Esophagus mucosa (tissue), 1 donor: ENCODE measurements around the gene ERG. TPM values are rescaled to one million over a fixed set of nuclear protein-coding genes. Genes with fewer than 3 reads are reported as not detected.

Experiments used
- ATAC-seq: fragments of 200-7000 bp; cut with Tn5 transposase; one replicate; pipeline ENCODE4 v1.9.1; 2020
- total RNA-seq: library from RNA; stranded (reverse); gene quantifications from one replicate; pipeline ENCODE4 v1.2.4, GENCODE V29; 2023
- donor health status: DM: yes; HTN: yes; CAD: no.

ERG gene
- total RNA-seq, result 5.1 TPM

DNA sequence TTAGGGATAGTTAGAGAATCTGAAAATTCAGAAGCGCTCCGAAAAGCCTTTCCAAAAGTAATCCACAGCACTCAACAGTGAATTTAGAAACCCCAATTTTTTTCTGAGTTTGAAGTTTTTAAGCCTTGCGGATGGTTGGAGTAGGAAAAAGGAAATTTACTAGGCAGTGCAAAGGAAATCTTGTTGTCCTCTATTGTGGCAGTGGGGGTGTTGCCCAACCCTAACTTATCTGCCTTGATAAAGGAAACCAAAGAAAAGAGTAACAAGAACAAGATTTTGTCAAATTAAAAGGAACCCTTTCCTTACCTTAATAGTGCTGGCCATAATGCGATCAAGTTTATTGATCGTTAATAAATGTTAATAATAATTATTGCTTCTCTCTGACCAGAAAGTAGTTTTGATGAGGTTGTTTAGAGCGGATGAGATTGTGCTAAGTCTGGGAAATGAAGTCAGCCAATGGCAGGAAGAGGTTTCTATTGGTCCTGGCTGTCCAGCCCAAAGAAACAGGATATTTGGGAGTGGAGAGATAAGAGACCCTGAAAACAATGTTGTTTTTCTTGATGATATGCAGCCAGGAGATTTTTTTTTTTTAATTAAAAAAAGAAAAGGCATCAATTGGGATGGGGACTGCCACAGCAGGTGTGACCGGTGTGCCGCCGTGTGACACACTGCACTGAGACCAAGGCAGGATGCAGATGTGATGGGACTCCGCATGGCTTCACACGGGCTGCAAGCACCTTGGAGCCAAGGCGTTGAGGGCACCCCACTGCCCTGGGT is at the start of gene ERG:
TSS of gene ERG (minus strand) at position 421 of the 777 bp plus-strand sequence. CDS start at position 324, 97 bp downstream.
- peak; percentile 44 for ATAC-seq

GRCh38 chr21:38544661-38545060 is 46.4 kb upstream of the ERG start:
- peak; percentile 42 for ATAC-seq

- no peak for ATAC-seq
Measured at GRCh38 chr21:38542263-38542662, 44.0 kb upstream of the ERG start.

DNA sequence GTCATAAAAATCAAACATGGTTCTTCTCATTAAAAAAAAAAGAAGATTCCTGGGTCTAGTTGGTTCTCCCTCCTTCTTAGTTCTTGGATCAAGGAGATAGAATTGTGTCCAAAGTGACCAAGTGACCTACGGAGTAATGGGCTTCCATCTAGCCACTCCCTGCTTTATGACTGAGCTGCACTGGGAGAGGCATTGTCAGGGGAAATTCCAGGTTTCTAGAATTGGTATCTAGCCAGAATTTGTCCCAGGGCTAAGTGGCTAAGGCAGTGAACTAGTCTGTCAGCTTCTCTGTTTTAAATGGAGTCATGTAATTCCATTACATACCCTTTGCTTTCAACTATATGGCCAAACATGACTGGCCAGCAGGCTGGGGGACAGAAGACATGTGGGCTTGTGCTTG is 40.1 kb upstream of the ERG start:
- no peak for ATAC-seq

DNA sequence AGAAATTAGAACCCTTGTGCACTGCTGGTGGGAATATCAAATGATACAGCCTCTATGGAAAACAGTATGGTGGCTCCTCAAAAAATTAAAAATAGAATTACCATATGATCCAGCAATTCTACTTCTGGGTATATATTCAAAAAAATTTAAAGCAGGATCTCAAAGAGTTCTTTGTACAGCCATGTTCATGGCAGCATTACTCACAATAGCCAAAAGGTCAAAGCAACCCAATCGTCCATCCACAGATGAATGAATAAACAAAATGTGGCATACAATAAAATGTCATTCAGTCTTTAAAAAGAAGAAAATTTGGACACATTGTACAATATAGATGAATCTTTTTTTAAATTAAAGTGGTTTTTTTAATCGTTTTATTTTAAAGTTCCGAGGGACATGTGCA is 36.3 kb upstream of the ERG start:
- no peak for ATAC-seq

GRCh38 chr21:38533887-38534286 is 35.6 kb upstream of the ERG start:
- no peak for ATAC-seq

- ATAC-seq, result no peak
Measured at GRCh38 chr21:38531591-38531990, 33.3 kb upstream of the ERG start.

DNA sequence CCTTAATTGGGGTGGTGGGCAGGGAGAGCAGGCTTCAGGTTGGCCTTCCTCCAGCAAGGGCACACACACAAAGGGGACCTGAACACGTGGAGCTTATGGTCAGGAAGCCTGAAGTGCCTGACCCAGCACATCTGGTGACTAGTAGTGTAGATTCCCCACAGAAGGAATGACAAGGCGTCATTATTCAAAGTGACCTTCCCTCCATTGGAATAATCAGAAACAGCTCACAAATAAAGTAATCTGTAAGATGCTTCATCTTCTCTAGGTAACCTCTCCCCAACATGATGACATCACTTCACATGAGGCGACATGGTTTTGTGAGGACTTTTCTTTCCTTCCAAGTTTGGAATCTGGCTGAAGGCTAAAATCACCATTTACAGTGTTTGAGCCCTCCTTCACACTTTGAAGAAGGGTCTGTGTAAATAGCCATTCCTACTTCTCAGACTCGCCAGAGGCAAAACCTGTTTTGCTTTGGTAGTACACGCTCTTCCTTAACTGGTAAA is 32.8 kb upstream of the ERG start:
- ATAC-seq, result no peak

- no peak for ATAC-seq
Measured at GRCh38 chr21:38527737-38528136, 29.5 kb upstream of the ERG start.

GRCh38 chr21:38525454-38525853 is 27.2 kb upstream of the ERG start:
- no peak for ATAC-seq

- ATAC-seq, result no peak
Measured at GRCh38 chr21:38524168-38525153, 26.2 kb upstream of the ERG start.

DNA sequence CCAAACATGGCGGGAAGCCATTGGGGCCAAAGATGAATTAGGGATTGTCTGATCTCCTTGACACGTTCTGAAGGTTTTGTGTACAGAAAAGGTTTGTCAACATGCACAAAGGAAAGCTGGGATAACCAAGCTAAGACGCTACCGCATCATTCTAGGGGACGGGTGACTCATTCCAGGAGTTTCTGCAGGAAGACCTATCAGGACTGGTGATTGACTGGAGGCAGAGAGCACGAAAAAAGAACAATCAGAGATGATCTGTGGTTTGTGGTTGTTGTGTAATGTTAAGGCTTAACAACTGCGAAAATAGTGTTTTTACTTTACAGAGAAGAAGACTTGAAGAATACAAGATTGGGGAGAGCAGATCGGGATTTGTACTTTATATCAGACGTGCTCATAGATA is 22.2 kb upstream of the ERG start:
- ATAC-seq, result no peak

DNA sequence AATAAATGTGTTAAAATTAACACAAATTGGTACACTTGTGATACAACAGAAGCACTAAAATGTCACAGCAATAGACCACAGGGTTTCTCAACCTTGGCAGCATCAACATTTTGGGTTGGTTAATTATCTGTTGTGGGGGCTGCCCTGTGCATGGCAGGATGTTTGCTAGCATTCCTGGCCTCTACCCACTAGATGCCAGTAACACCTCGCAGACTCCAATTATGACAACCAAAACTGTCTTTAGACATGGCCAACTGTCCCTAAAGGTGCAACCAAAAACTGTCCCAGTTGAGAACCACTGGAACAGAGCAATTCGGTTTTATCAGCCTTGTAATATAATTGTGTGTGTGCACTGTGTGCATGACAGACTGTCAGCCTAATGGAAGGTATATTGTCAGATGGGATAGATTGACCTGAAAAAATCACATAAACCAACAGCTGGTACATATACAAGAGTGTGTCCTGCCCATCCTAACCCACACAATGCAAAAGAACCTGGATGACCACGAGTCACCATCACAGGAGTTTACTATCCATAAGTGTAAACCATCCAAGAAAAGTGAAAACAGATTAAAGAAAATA is 13.5 kb upstream of the ERG start:
- no peak for ATAC-seq

DNA sequence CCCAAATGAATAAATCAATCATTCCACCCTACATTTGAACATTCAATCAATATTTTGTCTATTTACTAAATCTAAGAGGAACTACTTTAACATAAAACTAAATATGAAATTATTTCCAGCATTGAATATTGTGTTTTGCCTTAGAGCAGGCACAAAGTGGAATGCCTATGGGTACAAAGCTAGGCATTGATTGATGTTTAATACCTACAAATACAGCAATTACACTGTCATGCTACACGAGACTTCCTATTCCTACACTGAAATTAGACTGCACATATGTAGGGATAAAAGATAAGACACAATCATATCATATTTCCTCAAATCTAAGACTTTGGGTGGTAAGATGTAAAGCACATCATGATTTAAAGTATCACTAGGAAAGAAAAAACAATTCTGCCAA is 12.9 kb upstream of the ERG start:
- no peak for ATAC-seq

DNA sequence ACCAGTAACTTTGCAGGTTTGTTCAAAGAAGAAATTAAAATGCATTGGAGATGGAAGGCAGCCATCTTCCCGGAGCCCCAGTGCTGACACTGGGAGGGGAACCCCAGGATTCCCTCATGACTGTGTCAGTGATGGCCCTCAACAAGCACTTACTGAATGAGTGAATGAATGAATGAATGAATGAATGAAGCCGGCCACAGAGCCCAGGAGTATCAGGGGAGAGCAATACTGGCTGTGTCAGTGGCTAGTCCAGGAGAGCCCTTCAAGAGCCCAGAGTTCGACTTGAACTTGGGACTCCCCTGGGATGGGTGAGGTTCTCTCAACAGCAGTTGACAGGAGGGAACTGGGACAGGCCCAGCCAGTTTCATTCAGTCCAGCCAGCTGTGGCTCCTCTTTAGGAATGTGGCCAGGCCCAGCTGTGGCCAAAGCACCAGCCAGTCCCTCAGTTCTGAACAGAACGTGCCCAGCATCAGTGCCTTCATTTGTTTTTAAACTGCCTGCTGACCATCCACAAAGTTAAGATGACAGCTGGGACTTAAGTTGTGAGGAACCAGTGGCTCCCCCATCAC is 9.2 kb upstream of the ERG start:
- ATAC-seq, result peak; percentile 9

GRCh38 chr21:38506661-38507281 is 8.5 kb upstream of the ERG start:
- ATAC-seq, result peak; percentile 44

GRCh38 chr21:38505654-38506523 is 7.6 kb upstream of the ERG start:
- peak; percentile 78 for ATAC-seq

DNA sequence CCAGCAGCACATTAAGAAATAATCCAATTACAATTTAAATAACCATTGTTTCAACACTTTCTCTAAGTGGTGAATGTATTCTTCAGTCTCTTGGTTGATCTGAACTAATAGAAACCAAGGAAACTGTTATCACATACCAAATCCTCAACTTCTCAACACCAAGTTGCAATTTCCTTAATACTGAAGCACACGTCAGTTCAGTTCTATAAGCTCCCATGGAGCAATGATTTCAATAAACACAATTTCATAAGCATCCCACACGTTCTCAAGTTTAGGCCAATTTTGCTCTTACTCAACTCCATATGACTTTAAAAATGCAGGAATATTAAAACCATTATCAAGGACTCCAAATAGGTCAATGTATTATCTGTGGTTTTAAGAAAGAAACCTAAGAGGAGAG is 5.8 kb upstream of the ERG start:
- no peak for ATAC-seq

DNA sequence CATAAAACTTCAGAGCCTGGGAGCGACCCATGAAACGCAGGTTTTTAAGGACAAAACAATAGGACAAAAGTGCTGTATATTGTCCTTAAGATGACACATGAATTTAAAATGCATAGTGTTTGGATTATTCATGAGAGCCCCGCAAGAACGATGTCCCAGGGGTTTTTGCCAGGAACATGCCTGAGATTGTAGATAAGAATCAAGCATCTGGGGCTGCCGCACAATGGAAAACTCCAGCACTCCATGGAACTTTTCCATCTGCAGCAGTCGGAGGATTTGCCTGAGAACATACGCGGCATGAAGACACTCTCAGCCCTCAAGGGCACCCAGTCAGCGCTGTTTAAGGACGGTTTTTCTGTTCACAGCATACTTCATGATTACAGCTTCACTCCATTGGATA is 5.3 kb upstream of the ERG start:
- ATAC-seq, result no peak

DNA sequence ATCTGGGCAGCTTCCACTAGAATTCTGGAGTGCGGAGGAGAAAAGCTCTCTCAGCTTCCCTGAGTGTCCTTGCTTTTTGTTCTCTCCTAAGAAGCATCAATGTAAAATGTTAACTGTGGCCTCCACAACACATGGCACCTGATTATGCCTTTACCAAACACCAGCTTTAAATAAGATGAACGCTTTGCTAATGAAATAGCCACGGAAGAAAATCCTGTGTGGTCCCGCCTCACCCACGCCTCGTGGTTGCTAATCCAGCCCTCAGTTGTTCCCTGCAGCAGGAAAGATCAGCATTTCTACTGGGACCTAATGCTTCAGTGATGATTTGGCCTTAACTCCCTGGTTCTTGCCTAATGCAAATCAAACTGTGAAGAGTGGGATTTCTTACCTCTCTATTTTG is 1.8 kb upstream of the ERG start:
- ATAC-seq, result no peak

GRCh38 chr21:38499296-38499695 is 1.0 kb upstream of the ERG start:
- ATAC-seq, result peak; percentile 22
